Right atrium auricular region (tissue), 2 donors: ENCODE results near the gene RAD51B. TPM values are rescaled to one million over a fixed set of nuclear protein-coding genes. Genes with fewer than 3 reads are reported as not detected.
"Not testable (repeated sequence)": the region's sequence is repeated elsewhere in the genome, so short reads cannot be mapped to it uniquely, and the experiment has no call there.

Experiments
- DNase-seq: peaks from one replicate; pipeline ENCODE4 v3.0.0-alpha.2; 2019; ENCODE audit warnings: low spot score
- H3K27ac ChIP-seq, 2 donors: fragments of 200-600 bp; sonication (generic); 1 replicate in 1 of 2; 2 replicates in 1 of 2; pipeline ENCODE4 v1.5.1; 2016 to 2019
- H3K27me3 ChIP-seq, 2 donors: fragments of 200-600 bp; sonication (generic); one replicate each; pipeline versions ENCODE4 v1.5.1 to v1.6.0; 2017 to 2019
- H3K36me3 ChIP-seq: fragments of 200-600 bp; sonication (generic); one replicate; pipeline ENCODE4 v1.5.1; 2016
- H3K4me1 ChIP-seq, 2 donors: fragments of 200-600 bp; sonication (generic); one replicate each; pipeline versions ENCODE4 v1.5.1 to v1.6.0; 2017 to 2019
- H3K4me3 ChIP-seq, 2 donors: fragments of 200-600 bp; sonication (generic); 1 replicate in 1 of 2; 2 replicates in 1 of 2; pipeline ENCODE4 v1.5.1; 2017 to 2019; ENCODE audit warnings: mild to moderate bottlenecking in 1 of 2, moderate library complexity in 1 of 2
- H3K9me3 ChIP-seq, 2 donors: fragments of 200-600 bp; sonication (generic); one replicate each; pipeline ENCODE4 v1.5.1; 2019
- CTCF ChIP-seq, 2 donors: fragments of 200-600 bp; sonication (generic); IDR thresholded peaks; one replicate each; pipeline ENCODE4 v1.5.1; 2019; ENCODE audit warnings: antibody characterized with exemption in 2 of 2
- total RNA-seq, 2 donors: library from RNA; depleted of rRNA; stranded (reverse); fragments of >200 nt; gene quantifications; one replicate each; pipeline ENCODE4 v1.1.0, GENCODE V29; 2016

Gene RAD51B
- total RNA-seq, 2 donors from 2014 or later: 1.2 to 1.5 TPM

GRCh38 chr14:68293404-68293803 is 473.8 kb downstream of the RAD51B start:
- H3K9me3 ChIP-seq: no peaks in the 10 kb centered on the region
- no peaks in the 10 kb centered on the region for H3K27me3 ChIP-seq
- no peak overlapping the region for H3K4me3 ChIP-seq
- peaks cover 0 to 16% of the 10 kb centered on the region in 2 donors for H3K4me1 ChIP-seq
- H3K27ac ChIP-seq: no peak overlapping the region
- no peak for TF ChIP-seq CTCF (IDR thresholded peaks at IDR 0.05)
- no peaks in the 10 kb centered on the region for H3K36me3 ChIP-seq
- no peak for DNase-seq

- TF ChIP-seq CTCF (IDR thresholded peaks at IDR 0.05): no peak
- Histone ChIP-seq H3K36me3 (no peaks in the 10 kb centered on the region), H3K9me3 (no peaks in the 10 kb centered on the region), H3K4me3 (no peak overlapping the region), H3K4me1 (peaks cover 0 to 16% of the 10 kb centered on the region in 2 donors), H3K27me3 (no peaks in the 10 kb centered on the region), H3K27ac (no peak overlapping the region)
- no peak for DNase-seq
Observed at GRCh38 chr14:68295316-68295816, 475.8 kb downstream of the RAD51B start.

- Histone ChIP-seq H3K9me3 (no peaks in the 10 kb centered on the region), H3K4me1 (peaks cover 0 to 16% of the 10 kb centered on the region in 2 donors), H3K36me3 (no peaks in the 10 kb centered on the region), H3K27me3 (no peaks in the 10 kb centered on the region), H3K27ac (no peak overlapping the region), H3K4me3 (no peak overlapping the region)
- no peak for DNase-seq
- TF ChIP-seq CTCF (IDR thresholded peaks at IDR 0.05): no peak
Observed at GRCh38 chr14:68297039-68297438, 477.5 kb downstream of the RAD51B start.

GRCh38 chr14:68297876-68298468 is 478.4 kb downstream of the RAD51B start:
- Histone ChIP-seq H3K27ac (no peak overlapping the region), H3K4me1 (peaks cover 0 to 16% of the 10 kb centered on the region in 2 donors), H3K4me3 (no peak overlapping the region), H3K27me3 (no peaks in the 10 kb centered on the region), H3K9me3 (no peaks in the 10 kb centered on the region), H3K36me3 (no peaks in the 10 kb centered on the region)
- TF ChIP-seq CTCF (IDR thresholded peaks at IDR 0.05): peak in 1 of 2 donors; percentile 44
- DNase-seq: no peak

GRCh38 chr14:68300608-68301007 is 481.0 kb downstream of the RAD51B start:
- Histone ChIP-seq H3K9me3 (no peaks in the 10 kb centered on the region), H3K4me1 (peaks cover 0 to 9% of the 10 kb centered on the region in 2 donors), H3K27me3 (no peaks in the 10 kb centered on the region), H3K4me3 (no peak overlapping the region), H3K36me3 (no peaks in the 10 kb centered on the region), H3K27ac (no peak overlapping the region)
- no peak for DNase-seq
- TF ChIP-seq CTCF (IDR thresholded peaks at IDR 0.05): no peak

- DNase-seq: no peak
- no peak for TF ChIP-seq CTCF (IDR thresholded peaks at IDR 0.05)
- Histone ChIP-seq H3K4me3 (no peak overlapping the region), H3K27me3 (no peaks in the 10 kb centered on the region), H3K36me3 (no peaks in the 10 kb centered on the region), H3K9me3 (no peaks in the 10 kb centered on the region), H3K27ac (no peak overlapping the region), H3K4me1 (peaks cover 0 to 5% of the 10 kb centered on the region in 2 donors)
Observed at GRCh38 chr14:68301219-68301618, 481.6 kb downstream of the RAD51B start.

GRCh38 chr14:68302938-68303337 is 483.4 kb downstream of the RAD51B start:
- not testable (repeated sequence) for H3K4me1 ChIP-seq, H3K9me3 ChIP-seq, H3K27ac ChIP-seq, DNase-seq, H3K4me3 ChIP-seq, H3K27me3 ChIP-seq, H3K36me3 ChIP-seq
